IMR-90 (cell line): ENCODE data around the gene DGLUCY. TPM values are rescaled to one million over a fixed set of nuclear protein-coding genes. Genes with fewer than 3 reads are reported as not detected.

Source experiments
- ATAC-seq: fragments of 200-7000 bp; cut with Tn5 transposase; 2 replicates; pipeline ENCODE4 v1.9.1; 2020; ENCODE audit warnings: low read depth, mild to moderate bottlenecking, moderate library complexity
- BruUV-seq: library from RNA; stranded (reverse); fragments of 400-500 nt; replicated peaks from 2 replicates; lab custom pipeline; 2021; lab: Mats Ljungman, UMichigan
- CTCF ChIA-PET: fragments of 300-600 bp; formaldehyde crosslinking; extraction: SDS; loops from one replicate; lab custom pipeline; 2021; ENCODE audit warnings: antibody characterized with exemption; lab: Yijun Ruan, JAX
- POLR2A ChIA-PET: fragments of 300-600 bp; sonication (Branson Sonifier 250); formaldehyde crosslinking; loops from one replicate; lab custom pipeline; 2022; ENCODE audit warnings: antibody characterized with exemption; ENCODE audit not compliant: unreplicated experiment; lab: Charles Lee
- DNase-seq: peaks from one replicate; pipeline ENCODE4 v3.0.0; 2013
- H2AFZ ChIP-seq: replicated peaks from 2 replicates; pipeline ENCODE3; 2013; ENCODE audit warnings: low read length, mild to moderate bottlenecking; ENCODE audit not compliant: poor library complexity
- H2AK5ac ChIP-seq: 2 replicates; pipeline ENCODE4 v1.6.1; 2013; ENCODE audit warnings: low read depth, low read length, inconsistent platforms
- H2AK9ac ChIP-seq: replicated peaks from 2 replicates; pipeline ENCODE3; 2013; ENCODE audit warnings: mild to moderate bottlenecking, low read depth, low read length, moderate library complexity; ENCODE audit not compliant: poor library complexity
- H2BK120ac ChIP-seq: 2 replicates; pipeline ENCODE4 v1.6.1; 2013; ENCODE audit warnings: low read depth, low read length, inconsistent platforms
- H2BK15ac ChIP-seq: 3 replicates; pipeline ENCODE4 v1.6.1; 2013; ENCODE audit warnings: low read depth, low read length, inconsistent platforms
- H2BK20ac ChIP-seq: 2 replicates; pipeline ENCODE4 v1.6.1; 2013; ENCODE audit warnings: low read depth, mild to moderate bottlenecking, inconsistent platforms, low read length, moderate library complexity
- H2BK5ac ChIP-seq: 2 replicates; pipeline ENCODE4 v1.6.1; 2013; ENCODE audit warnings: mild to moderate bottlenecking, low read depth, low read length, inconsistent platforms; ENCODE audit not compliant: poor library complexity, severe bottlenecking
- H3K14ac ChIP-seq: replicated peaks from 2 replicates; pipeline ENCODE4 v1.6.1; 2013; ENCODE audit warnings: low read depth, low read length, inconsistent platforms
- H3K18ac ChIP-seq: 2 replicates; pipeline ENCODE4 v1.6.1; 2013; ENCODE audit warnings: low read depth, low read length, control low read depth
- H3K23ac ChIP-seq: 2 replicates; pipeline ENCODE4 v1.6.1; 2013; ENCODE audit warnings: low read depth, low read length, inconsistent platforms
- H3K27ac ChIP-seq: 2 replicates; pipeline ENCODE4 v1.5.1; 2013; ENCODE audit warnings: mild to moderate bottlenecking, control low read depth, low read length; ENCODE audit not compliant: insufficient read depth
- H3K27me3 ChIP-seq: 2 replicates; pipeline ENCODE4 v1.6.1; 2013; ENCODE audit warnings: low read length; ENCODE audit not compliant: control insufficient read depth, insufficient read depth
- H3K36me3 ChIP-seq: 2 replicates; pipeline ENCODE4 v1.6.1; 2013; ENCODE audit warnings: low read length, mixed read lengths; ENCODE audit not compliant: control insufficient read depth, insufficient read depth
- H3K4ac ChIP-seq: 2 replicates; pipeline ENCODE4 v1.6.1; 2013; ENCODE audit warnings: low read depth, low read length, inconsistent platforms
- H3K4me1 ChIP-seq: 2 replicates; pipeline ENCODE4 v1.6.1; 2013; ENCODE audit warnings: low read length, mixed read lengths; ENCODE audit not compliant: control insufficient read depth, insufficient read depth
- H3K4me2 ChIP-seq: 2 replicates; pipeline ENCODE4 v1.6.1; 2013; ENCODE audit warnings: low read depth, mild to moderate bottlenecking, control low read depth, low read length, moderate library complexity
- H3K4me3 ChIP-seq: 2 replicates; pipeline ENCODE4 v1.5.1; 2013; ENCODE audit warnings: low read depth, mild to moderate bottlenecking, control low read depth, low read length, moderate library complexity; ENCODE audit not compliant: insufficient read depth
- H3K56ac ChIP-seq: 2 replicates; pipeline ENCODE4 v1.6.1; 2013; ENCODE audit warnings: low read length, inconsistent platforms; ENCODE audit not compliant: insufficient read depth; ENCODE audit errors: extremely low read depth
- H3K79me1 ChIP-seq, 2 experiments: 2 replicates each; pipeline ENCODE4 v1.6.1; 2013; ENCODE audit warnings: low read length in 2 of 2, inconsistent platforms in 1 of 2, low read depth in 1 of 2
- H3K9ac ChIP-seq: 2 replicates; pipeline ENCODE4 v1.6.1; 2013; ENCODE audit warnings: low read depth, low read length, control low read depth
- H3K9me1 ChIP-seq: 2 replicates; pipeline ENCODE4 v1.6.1; 2013; ENCODE audit warnings: low read length, inconsistent platforms; ENCODE audit not compliant: insufficient read depth
- H3K9me3 ChIP-seq: 2 replicates; pipeline ENCODE4 v1.6.1; 2013; ENCODE audit warnings: low read length; ENCODE audit not compliant: control insufficient read depth, insufficient read depth
- H4K20me1 ChIP-seq: 2 replicates; pipeline ENCODE4 v1.6.1; 2013; ENCODE audit warnings: low read length, inconsistent platforms; ENCODE audit not compliant: insufficient read depth
- H4K5ac ChIP-seq: 2 replicates; pipeline ENCODE4 v1.6.1; 2013; ENCODE audit warnings: mild to moderate bottlenecking, low read depth, low read length, control low read depth
- H4K8ac ChIP-seq, 2 experiments: 2 replicates each; pipeline ENCODE4 v1.6.1; 2013; ENCODE audit warnings: low read depth in 2 of 2, low read length in 2 of 2, control low read depth in 1 of 2, inconsistent platforms in 1 of 2
- H4K91ac ChIP-seq: 2 replicates; pipeline ENCODE4 v1.6.1; 2013; ENCODE audit warnings: low read depth, low read length, inconsistent platforms; ENCODE audit not compliant: insufficient read depth
- BHLHE40 ChIP-seq: fragments of 150-350 bp; IDR thresholded peaks from 2 replicates; pipeline ENCODE4 v1.6.1; 2016; ENCODE audit warnings: mild to moderate bottlenecking, low read depth, low read length
- CEBPB ChIP-seq: IDR thresholded peaks from 2 replicates; pipeline ENCODE4 v1.6.1; 2012; ENCODE audit warnings: low read depth, low read length, improper control_type of control experiment
- CHD1 ChIP-seq: IDR thresholded peaks from 2 replicates; pipeline ENCODE4 v1.6.1; 2012; ENCODE audit warnings: low read depth, low read length, improper control_type of control experiment
- CTCF ChIP-seq: conservative IDR thresholded peaks from 2 replicates; pipeline ENCODE4 v1.5.1; 2012; ENCODE audit warnings: mild to moderate bottlenecking, low read depth, low read length, improper control_type of control experiment
- ELK1 ChIP-seq: fragments of 150-350 bp; IDR thresholded peaks from 2 replicates; pipeline ENCODE4 v1.6.1; 2016; ENCODE audit warnings: low read depth, mild to moderate bottlenecking, low read length, moderate library complexity, borderline replicate concordance
- FOS ChIP-seq: fragments of 150-350 bp; IDR thresholded peaks from 2 replicates; pipeline ENCODE4 v1.6.1; 2016; ENCODE audit warnings: low read depth, low read length
- MAFK ChIP-seq: IDR thresholded peaks from 2 replicates; pipeline ENCODE4 v1.6.1; 2012; ENCODE audit warnings: low read depth, low read length, improper control_type of control experiment
- MAZ ChIP-seq: IDR thresholded peaks from 2 replicates; pipeline ENCODE4 v1.6.1; 2012; ENCODE audit warnings: low read depth, mild to moderate bottlenecking, low read length, improper control_type of control experiment, moderate library complexity, borderline replicate concordance
- MXI1 ChIP-seq: IDR thresholded peaks from 2 replicates; pipeline ENCODE4 v1.6.1; 2012; ENCODE audit warnings: low read depth, mild to moderate bottlenecking, low read length, moderate library complexity, borderline replicate concordance
- NFE2L2 ChIP-seq: fragments of 150-350 bp; IDR thresholded peaks from 2 replicates; pipeline ENCODE4 v1.6.1; 2016; ENCODE audit warnings: low read depth, mild to moderate bottlenecking, low read length
- POLR2A ChIP-seq: IDR thresholded peaks from 2 replicates; pipeline ENCODE4 v1.6.1; 2012; ENCODE audit warnings: mild to moderate bottlenecking, low read depth, low read length
- RAD21 ChIP-seq: IDR thresholded peaks from 2 replicates; pipeline ENCODE4 v1.6.1; 2012; ENCODE audit warnings: low read length, improper control_type of control experiment
- RCOR1 ChIP-seq: IDR thresholded peaks from 2 replicates; pipeline ENCODE4 v1.6.1; 2012; ENCODE audit warnings: mild to moderate bottlenecking, low read length, improper control_type of control experiment; ENCODE audit not compliant: insufficient replicate concordance
- RFX5 ChIP-seq: IDR thresholded peaks from 2 replicates; pipeline ENCODE4 v1.8.0; 2012; ENCODE audit warnings: low read depth, mild to moderate bottlenecking, low read length, moderate library complexity
- USF2 ChIP-seq: fragments of 150-350 bp; IDR thresholded peaks from 2 replicates; pipeline ENCODE4 v1.6.1; 2017; ENCODE audit warnings: mild to moderate bottlenecking, antibody characterized with exemption, low read length, low read depth
- WGBS, 2 experiments: methylation state at CpG; one replicate each; pipeline versions ENCODE4 v1.1.5 to v1.1.7; 2013; ENCODE audit warnings: missing lambda C conversion rate in 2 of 2; ENCODE audit not compliant: insufficient read length in 1 of 2; ENCODE audit errors: extremely low coverage in 2 of 2; 5-methylcytosine and 5-hydroxymethylcytosine counted together
- dilution Hi-C: fragments of 300-500 bp; cut with HindIII; formaldehyde crosslinking; loops from one replicate; pipeline ENCODE4 v1.14.3; 2018; ENCODE audit warnings: low sequenced_read_pairs; ENCODE audit not compliant: unreplicated experiment
- in situ Hi-C: fragments of 300-500 bp; cut with MboI; formaldehyde crosslinking; loops from 3 replicates; pipeline ENCODE4 v1.14.3; 2019; ENCODE audit warnings: low sequenced_read_pairs, inconsistent platforms, mixed read lengths
- intact Hi-C: fragments of 100-400 bp; cut with micrococcal nuclease; formaldehyde crosslinking; loops from 2 replicates; pipeline ENCODE4 v1.10.0; 2022
- polyA plus RNA-seq, 3 experiments: library from polyadenylated mRNA; depleted of rRNA; stranded (reverse); fragments of >200 nt; gene quantifications; 2 replicates each; pipeline ENCODE4 v1.2.3, GENCODE V29; 2012; ENCODE audit warnings: low replicate concordance in 1 of 3
- total RNA-seq: library from RNA; depleted of rRNA; stranded (reverse); fragments of >200 nt; gene quantifications from 2 replicates; pipeline ENCODE4 v1.2.3, GENCODE V29; 2012

DGLUCY gene
- total and polyA plus RNA-seq, 2 of the 4 experiments (the other 2 are of a cell fraction) = 8.5 to 13.3 TPM

- Histone ChIP-seq H3K79me1 (no peaks in the 10 kb centered on the region), H2AFZ (no peak overlapping the region), H2AK9ac (no peak overlapping the region), H3K23ac (no peak overlapping the region), H4K20me1 (no peaks in the 10 kb centered on the region), H3K27ac (no peak overlapping the region), H3K56ac (no peak overlapping the region), H3K9me3 (no peaks in the 10 kb centered on the region), H2BK20ac (no peak overlapping the region), H3K14ac (no peak overlapping the region), H4K8ac (no peak overlapping the region), H3K4me2 (no peak overlapping the region), H4K5ac (no peak overlapping the region), H3K18ac (no peak overlapping the region), H2BK120ac (no peak overlapping the region), H3K4me3 (no peak overlapping the region), H2BK5ac (no peak overlapping the region), H3K9me1 (no peaks in the 10 kb centered on the region), H3K4me1 (no peaks in the 10 kb centered on the region), H2AK5ac (no peak overlapping the region), H3K4ac (no peak overlapping the region), H2BK15ac (no peak overlapping the region), H3K36me3 (no peaks in the 10 kb centered on the region), H3K27me3 (peaks cover 5% of the 10 kb centered on the region), H3K9ac (no peak overlapping the region), H4K91ac (no peak overlapping the region)
- in situ Hi-C loops (no loop called here), intact Hi-C loops (no loop called here), dilution Hi-C loops (no loop called here)
- DNase-seq (no peak), ATAC-seq (no peak)
- no TSS peak for BruUV-seq
- ChIA-PET CTCF (no interaction called here), POLR2A (no interaction called here)
- no peak for TF ChIP-seq ELK1
- no peak for TF ChIP-seq RCOR1
- TF ChIP-seq RAD21 = no peak
- TF ChIP-seq MXI1 = no peak
- TF ChIP-seq MAZ = no peak
- no peak for TF ChIP-seq CTCF
- TF ChIP-seq MAFK = no peak
- no peak for TF ChIP-seq BHLHE40
- TF ChIP-seq CEBPB = no peak
- TF ChIP-seq CHD1 = no peak
- TF ChIP-seq POLR2A = no peak
- no peak for TF ChIP-seq FOS
- no peak for TF ChIP-seq NFE2L2
- TF ChIP-seq USF2 = no peak
- TF ChIP-seq RFX5 = no peak
- WGBS, 2 experiments = no CpG with 5 or more reads among the region's 5 CpGs
These were observed 13.8 kb upstream of the DGLUCY start for GRCh38 chr14:91100102-91100501.
